Body of pancreas (tissue), 4 donors: Measurements from ENCODE around the gene ZNF407. TPM values are rescaled to one million over a fixed set of nuclear protein-coding genes. Genes with fewer than 3 reads are reported as not detected.
A peak's percentile ranks its signal among the peaks of the same experiment; 100 is the strongest.

ENCODE experiments used
- ATAC-seq: fragments of 150-250 bp; one replicate; pipeline ENCODE4 v1.9.1; 2016
- DNase-seq, 4 donors: peaks; one replicate each; pipeline ENCODE4 v3.0.0-alpha.2; 2019
- H3K27ac ChIP-seq, 4 donors: fragments of 200-600 bp; sonication (generic); 1 replicate in 3 of 4; 2 replicates in 1 of 4; pipeline versions ENCODE4 v1.5.1 to v1.6.1; 2016 to 2019; ENCODE audit warnings: mild to moderate bottlenecking in 1 of 4, mixed read lengths in 1 of 4, moderate library complexity in 1 of 4
- H3K27me3 ChIP-seq, 2 donors: fragments of 200-600 bp; sonication (generic); one replicate each; pipeline ENCODE4 v1.6.0; 2016; ENCODE audit warnings: mild to moderate bottlenecking in 1 of 2
- H3K36me3 ChIP-seq, 2 donors: fragments of 200-600 bp; sonication (generic); replicated peaks in 1 of 2; 2 replicates each; pipeline ENCODE4 v1.5.1; 2016; ENCODE audit warnings: low read depth in 2 of 2; ENCODE audit not compliant: insufficient read depth in 1 of 2
- H3K4me1 ChIP-seq: fragments of 200-600 bp; sonication (generic); one replicate; pipeline ENCODE4 v1.6.0; 2016
- H3K4me3 ChIP-seq, 2 donors: fragments of 200-600 bp; sonication (generic); 1 replicate in 1 of 2; 2 replicates in 1 of 2; pipeline ENCODE4 v1.5.1; 2016 to 2019
- H3K9me3 ChIP-seq, 3 donors: fragments of 200-600 bp; sonication (generic); 1 replicate in 2 of 3; 2 replicates in 1 of 3; pipeline ENCODE4 v1.5.1; 2016
- CTCF ChIP-seq, 7 experiments: fragments of 450-650 bp in 4 of 7; fragments of 200-600 bp in 3 of 7; sonication (generic) in 3 of 7; IDR thresholded peaks; one replicate each; pipeline ENCODE4 v1.5.1; 2016 to 2019; ENCODE audit warnings: antibody characterized with exemption in 7 of 7
- POLR2A ChIP-seq, 3 donors: fragments of 450-650 bp; IDR thresholded peaks; one replicate each; pipeline ENCODE4 v1.6.1; 2016; ENCODE audit warnings: antibody characterized with exemption in 3 of 3, mild to moderate bottlenecking in 2 of 3
- WGBS, 2 donors: methylation state at CpG; one replicate each; pipeline ENCODE4 v1.1.5; 2017; 5-methylcytosine and 5-hydroxymethylcytosine counted together
- intact Hi-C: fragments of 100-400 bp; cut with DNase I; formaldehyde crosslinking; loops from one replicate; pipeline ENCODE4 v1.15.1; 2023
- total RNA-seq, 2 donors: library from RNA; depleted of rRNA; stranded (reverse); fragments of >200 nt; gene quantifications; one replicate each; pipeline ENCODE4 v1.1.0, GENCODE V29; 2016

The ZNF407 gene
- total RNA-seq, 2 donors from 2014 or later: 14.3 to 19.1 TPM

DNA sequence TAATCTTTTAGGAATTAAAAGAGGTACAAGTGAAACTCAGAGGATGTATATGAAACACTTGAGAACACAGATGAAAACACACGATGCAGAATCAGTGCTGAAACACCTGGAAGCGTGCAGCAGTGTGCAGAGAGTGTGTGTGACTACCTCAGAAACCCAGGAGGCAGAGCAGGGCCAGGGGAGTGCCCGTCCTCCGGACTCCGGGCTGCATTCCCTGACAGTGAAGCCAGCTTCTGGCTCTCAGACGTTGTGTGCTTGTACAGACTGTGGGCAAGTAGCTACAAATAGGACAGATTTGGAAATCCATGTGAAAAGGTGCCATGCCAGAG, 34.6 kb downstream of the ZNF407 start:
- intact Hi-C loops: no loop called here
- no peak overlapping the region for H3K4me3 ChIP-seq
- 82 to 86% methylated on average over 6 of the region's 6 CpGs for WGBS, 2 donors
- H3K4me1 ChIP-seq: no peaks in the 10 kb centered on the region
- no peaks in the 10 kb centered on the region for H3K9me3 ChIP-seq
- no peak overlapping the region for H3K27ac ChIP-seq
- peaks cover 0 to 3% of the 10 kb centered on the region in 2 donors for H3K36me3 ChIP-seq
- DNase-seq: no peak
- no peaks in the 10 kb centered on the region for H3K27me3 ChIP-seq
- ATAC-seq: no peak
- no peak for TF ChIP-seq CTCF (IDR thresholded peaks at IDR 0.05)
- no peak for TF ChIP-seq POLR2A (IDR thresholded peaks at IDR 0.05)

- no peak overlapping the region for H3K4me3 ChIP-seq
- intact Hi-C loops: no loop called here
- H3K9me3 ChIP-seq: no peaks in the 10 kb centered on the region
- H3K27me3 ChIP-seq: no peaks in the 10 kb centered on the region
- no peak for DNase-seq
- ATAC-seq: no peak
- H3K27ac ChIP-seq: no peak overlapping the region
- H3K36me3 ChIP-seq: peaks cover 0 to 3% of the 10 kb centered on the region in 2 donors
- 91 to 94% methylated on average over 4 of the region's 4 CpGs for WGBS, 2 donors
- no peak for TF ChIP-seq CTCF (IDR thresholded peaks at IDR 0.05)
- TF ChIP-seq POLR2A (IDR thresholded peaks at IDR 0.05): no peak
- H3K4me1 ChIP-seq: no peaks in the 10 kb centered on the region
These were observed 35.2 kb downstream of the ZNF407 start for GRCh38 chr18:74632856-74633255.

- intact Hi-C loops: no loop called here
- no peak for TF ChIP-seq POLR2A (IDR thresholded peaks at IDR 0.05)
- TF ChIP-seq CTCF (IDR thresholded peaks at IDR 0.05): no peak
- Histone ChIP-seq H3K27ac (no peak overlapping the region), H3K4me3 (no peak overlapping the region), H3K36me3 (peaks cover 0 to 3% of the 10 kb centered on the region in 2 donors), H3K9me3 (no peaks in the 10 kb centered on the region), H3K4me1 (no peaks in the 10 kb centered on the region), H3K27me3 (no peaks in the 10 kb centered on the region)
- no peak for ATAC-seq
- no peak for DNase-seq
- 90% methylated on average over 13 of the region's 13 CpGs for whole genome bisulfite sequencing, 2 donors
These were observed 36.1 kb downstream of the ZNF407 start for GRCh38 chr18:74633652-74634352.

- H3K27me3 ChIP-seq: no peaks in the 10 kb centered on the region
- intact Hi-C loops: no loop called here
- DNase-seq (peak; percentile 19 to 45 (median 24)), ATAC-seq (peak; percentile 81)
- H3K36me3 ChIP-seq: peaks cover 0 to 3% of the 10 kb centered on the region in 2 donors
- TF ChIP-seq CTCF (IDR thresholded peaks at IDR 0.05) (no peak), POLR2A (IDR thresholded peaks at IDR 0.05) (no peak)
- H3K4me1 ChIP-seq: no peaks in the 10 kb centered on the region
- H3K9me3 ChIP-seq: no peaks in the 10 kb centered on the region
- peak overlapping the region in 1 of 4 donors; percentile 9 for H3K27ac ChIP-seq
- 78 to 83% methylated on average over 15 of the region's 15 CpGs for WGBS, 2 donors
- no peak overlapping the region for H3K4me3 ChIP-seq
These were observed 37.7 kb downstream of the ZNF407 start for GRCh38 chr18:74635224-74635975.
